T-helper 2 cell treated with Interferon-gamma antibody and Interleukin-4, amounts not matched to agents 5 μg/mL and 100 μg/mL, for 36 hours (primary cell): Measurements from ENCODE around the gene OR10A3.

Source experiments
- DNase-seq: peaks from one replicate; pipeline ENCODE4 v3.0.0; 2021; ENCODE audit warnings: low spot score
- H3K27ac Mint-ChIP-seq: one replicate; pipeline ENCODE4 v1.8.0; 2021; ENCODE audit warnings: mild to moderate bottlenecking, mixed read lengths
- H3K27me3 Mint-ChIP-seq: one replicate; pipeline ENCODE4 v1.8.0; 2021; ENCODE audit warnings: low read depth, mixed read lengths
- H3K36me3 Mint-ChIP-seq: one replicate; pipeline ENCODE4 v1.8.0; 2021; ENCODE audit warnings: low read depth, mixed read lengths
- H3K4me1 Mint-ChIP-seq: one replicate; pipeline ENCODE4 v1.8.0; 2021; ENCODE audit warnings: low read depth, mixed read lengths
- H3K4me3 Mint-ChIP-seq: one replicate; pipeline ENCODE4 v1.8.0; 2022; ENCODE audit warnings: mild to moderate bottlenecking, moderate library complexity, mixed read lengths
- H3K9me3 Mint-ChIP-seq: one replicate; pipeline ENCODE4 v1.8.0; 2021; ENCODE audit warnings: mixed read lengths

Gene OR10A3

DNA sequence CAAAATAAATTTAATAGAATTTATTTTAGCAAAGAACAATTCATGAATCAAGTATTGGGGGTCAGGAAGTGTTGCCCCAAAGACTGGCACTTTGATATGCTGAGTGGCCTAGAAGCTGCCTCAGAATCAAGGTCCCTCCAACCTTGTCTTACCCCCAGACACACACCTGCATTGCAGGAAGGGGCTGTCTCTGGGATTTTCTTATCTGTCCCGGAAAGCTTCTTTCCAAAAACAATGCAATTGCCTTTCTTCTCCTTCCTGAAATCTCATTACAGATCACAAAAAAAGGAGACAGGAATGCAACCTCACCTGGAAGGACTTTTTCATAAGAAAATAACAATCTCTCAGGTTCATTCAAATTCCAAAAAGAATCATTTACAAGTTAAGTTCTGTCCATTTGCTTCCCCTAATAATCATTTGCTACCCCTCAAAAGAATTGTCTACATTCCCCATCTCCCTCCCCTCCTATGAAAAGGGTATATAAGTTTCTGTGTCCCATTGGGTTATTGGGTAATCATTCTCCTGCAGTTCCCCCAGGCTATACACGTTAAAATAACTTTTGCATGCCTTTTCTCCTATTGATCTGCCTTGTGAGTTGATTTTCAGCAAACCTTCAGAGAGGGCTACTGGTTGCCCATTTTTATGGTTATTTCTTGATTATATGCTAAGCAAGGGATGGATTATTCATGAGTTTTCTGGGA lies 31.8 kb downstream of the OR10A3 start:
- no peaks in the 10 kb centered on the region for H3K36me3 Mint-ChIP-seq
- peaks cover 10% of the 10 kb centered on the region for H3K27me3 Mint-ChIP-seq
- DNase-seq = no peak
- no peaks in the 10 kb centered on the region for H3K4me1 Mint-ChIP-seq
- H3K27ac Mint-ChIP-seq = no peak overlapping the region
- H3K4me3 Mint-ChIP-seq = no peak overlapping the region
- no peaks in the 10 kb centered on the region for H3K9me3 Mint-ChIP-seq

DNA sequence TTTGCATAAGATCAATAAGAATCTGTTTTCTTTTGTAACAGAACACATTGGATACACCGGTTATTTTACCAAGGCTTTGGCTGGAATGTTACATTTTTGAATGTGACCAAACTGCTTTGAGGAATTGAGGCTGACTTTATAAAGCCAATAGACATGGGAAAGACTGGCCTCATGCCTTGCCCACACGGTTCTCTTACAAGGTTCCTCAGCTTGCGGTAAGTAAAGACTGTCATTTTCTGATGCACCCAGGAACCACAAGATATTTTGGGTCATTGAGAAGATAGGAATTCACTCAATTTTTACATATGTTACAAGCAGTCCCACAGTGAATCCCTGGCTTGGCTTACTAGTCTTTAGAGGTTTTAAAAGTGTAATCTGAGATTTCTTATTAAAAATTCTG lies 34.4 kb downstream of the OR10A3 start:
- Mint-ChIP-seq H3K9me3 (no peaks in the 10 kb centered on the region), H3K27ac (no peak overlapping the region), H3K27me3 (peaks cover 10% of the 10 kb centered on the region), H3K36me3 (no peaks in the 10 kb centered on the region), H3K4me1 (no peaks in the 10 kb centered on the region), H3K4me3 (no peak overlapping the region)
- no peak for DNase-seq

DNA sequence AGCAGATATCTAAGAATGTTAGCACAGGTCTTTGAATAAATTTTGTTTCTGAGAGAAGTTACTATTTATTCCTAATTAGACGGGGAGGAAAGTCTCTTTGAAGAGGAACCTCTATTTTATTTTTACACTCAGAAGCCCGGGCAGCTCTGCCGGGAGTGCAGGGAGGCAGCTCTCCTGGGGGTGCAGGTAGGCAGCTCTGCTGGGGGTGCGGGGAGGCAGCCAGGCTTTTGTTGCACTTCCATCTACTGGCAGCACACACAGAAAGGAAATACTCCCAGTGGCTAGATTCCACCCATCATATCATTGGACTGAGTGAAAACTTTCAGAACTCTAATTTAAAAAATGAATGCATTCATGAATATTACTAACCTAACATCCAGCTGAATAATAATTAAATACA lies 35.0 kb downstream of the OR10A3 start:
- Mint-ChIP-seq H3K36me3 (no peaks in the 10 kb centered on the region), H3K9me3 (no peaks in the 10 kb centered on the region), H3K4me1 (no peaks in the 10 kb centered on the region), H3K4me3 (no peak overlapping the region), H3K27me3 (peaks cover 13% of the 10 kb centered on the region), H3K27ac (no peak overlapping the region)
- no peak for DNase-seq

DNA sequence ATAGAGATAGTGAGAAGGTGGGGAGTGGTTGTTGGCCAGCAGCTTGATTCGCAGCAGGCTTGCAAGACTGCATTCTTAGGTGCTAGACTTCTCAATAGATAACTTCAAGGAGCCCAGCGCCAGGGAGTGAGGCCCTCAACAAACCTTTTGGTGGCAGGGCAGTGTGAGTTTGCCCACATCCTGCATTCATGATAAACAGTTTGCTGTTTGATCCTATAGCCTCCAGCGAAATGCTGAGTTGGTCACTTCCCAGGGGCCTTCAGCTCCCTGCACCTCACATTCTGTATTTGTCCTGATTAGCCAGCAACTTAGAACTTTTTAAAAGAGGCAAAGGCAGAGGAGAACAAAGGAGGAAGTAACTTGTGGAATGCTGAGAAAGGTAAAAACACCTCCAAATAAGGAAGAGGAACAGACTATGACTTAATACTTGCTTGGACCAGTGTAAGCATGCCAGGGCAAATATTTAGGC lies 35.5 kb downstream of the OR10A3 start:
- H3K36me3 Mint-ChIP-seq = no peaks in the 10 kb centered on the region
- no peak overlapping the region for H3K27ac Mint-ChIP-seq
- no peaks in the 10 kb centered on the region for H3K9me3 Mint-ChIP-seq
- H3K27me3 Mint-ChIP-seq = peaks cover 13% of the 10 kb centered on the region
- no peak overlapping the region for H3K4me3 Mint-ChIP-seq
- no peak for DNase-seq
- no peaks in the 10 kb centered on the region for H3K4me1 Mint-ChIP-seq

DNA sequence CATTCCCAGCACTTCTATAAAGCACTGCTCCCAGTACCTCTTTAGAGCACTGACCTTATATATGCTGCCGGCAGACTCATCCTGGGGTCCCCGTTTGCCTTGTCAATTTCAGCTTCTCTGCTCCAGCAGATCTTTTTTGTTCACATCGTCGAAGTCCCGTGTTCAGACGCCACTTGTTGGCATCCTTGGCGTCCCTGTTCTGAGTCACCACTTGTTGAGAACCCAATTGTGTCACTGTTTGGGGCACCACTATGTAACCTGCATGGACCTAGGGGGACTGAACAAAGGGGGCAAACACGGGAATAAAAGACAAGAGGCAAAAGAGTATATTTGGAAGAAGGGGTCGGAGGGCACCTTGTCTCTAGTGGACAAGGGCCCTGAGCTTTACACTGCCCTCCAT lies 36.0 kb downstream of the OR10A3 start:
- Mint-ChIP-seq H3K9me3 (no peaks in the 10 kb centered on the region), H3K27ac (no peak overlapping the region), H3K4me1 (no peaks in the 10 kb centered on the region), H3K36me3 (no peaks in the 10 kb centered on the region), H3K4me3 (no peak overlapping the region), H3K27me3 (peaks cover 13% of the 10 kb centered on the region)
- DNase-seq = no peak

DNA sequence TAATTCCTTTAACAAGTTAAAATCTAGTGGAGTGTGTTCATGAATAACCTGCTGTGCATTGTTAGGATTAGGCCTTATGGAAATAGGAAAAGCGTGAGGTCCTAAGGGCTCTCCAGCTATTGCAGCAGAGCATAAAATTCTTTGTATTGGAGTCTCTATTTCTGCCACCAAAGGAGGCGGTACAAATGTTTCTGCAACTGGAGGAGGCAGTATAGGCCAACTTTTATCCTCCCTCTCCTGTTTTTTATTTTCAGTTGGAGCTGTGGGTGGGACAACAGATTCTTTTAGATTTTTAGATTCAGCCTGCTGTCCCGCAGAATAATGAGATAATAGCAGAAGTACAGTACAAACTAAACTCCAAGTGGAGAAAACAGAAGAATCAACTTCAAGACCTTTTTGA lies 36.6 kb downstream of the OR10A3 start:
- no peak overlapping the region for H3K27ac Mint-ChIP-seq
- H3K36me3 Mint-ChIP-seq = no peaks in the 10 kb centered on the region
- peaks cover 11% of the 10 kb centered on the region for H3K27me3 Mint-ChIP-seq
- H3K9me3 Mint-ChIP-seq = no peaks in the 10 kb centered on the region
- H3K4me3 Mint-ChIP-seq = no peak overlapping the region
- no peaks in the 10 kb centered on the region for H3K4me1 Mint-ChIP-seq
- DNase-seq = no peak

DNA sequence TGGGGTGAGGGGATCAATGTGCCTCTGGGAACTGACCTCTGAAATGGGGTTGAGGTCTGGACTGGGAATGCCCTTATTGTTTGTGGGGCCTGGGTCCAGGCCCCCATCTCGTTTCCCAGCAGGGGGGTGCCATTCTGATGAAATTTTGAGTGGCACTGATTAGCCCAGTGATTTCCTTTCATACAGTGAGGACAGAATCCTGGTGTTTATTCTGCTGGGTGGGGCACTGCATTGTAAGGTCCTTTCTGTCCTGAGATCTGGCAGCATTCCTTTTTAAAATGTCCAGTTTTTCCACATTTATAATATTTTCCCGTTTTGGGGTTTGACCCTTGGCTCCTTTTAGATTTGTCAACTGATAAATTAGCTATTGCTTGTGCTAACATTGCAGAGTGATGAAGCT lies 37.6 kb downstream of the OR10A3 start:
- no peaks in the 10 kb centered on the region for H3K4me1 Mint-ChIP-seq
- no peak overlapping the region for H3K4me3 Mint-ChIP-seq
- no peak overlapping the region for H3K27ac Mint-ChIP-seq
- peaks cover 11% of the 10 kb centered on the region for H3K27me3 Mint-ChIP-seq
- H3K36me3 Mint-ChIP-seq = no peaks in the 10 kb centered on the region
- no peaks in the 10 kb centered on the region for H3K9me3 Mint-ChIP-seq
- DNase-seq = no peak

DNA sequence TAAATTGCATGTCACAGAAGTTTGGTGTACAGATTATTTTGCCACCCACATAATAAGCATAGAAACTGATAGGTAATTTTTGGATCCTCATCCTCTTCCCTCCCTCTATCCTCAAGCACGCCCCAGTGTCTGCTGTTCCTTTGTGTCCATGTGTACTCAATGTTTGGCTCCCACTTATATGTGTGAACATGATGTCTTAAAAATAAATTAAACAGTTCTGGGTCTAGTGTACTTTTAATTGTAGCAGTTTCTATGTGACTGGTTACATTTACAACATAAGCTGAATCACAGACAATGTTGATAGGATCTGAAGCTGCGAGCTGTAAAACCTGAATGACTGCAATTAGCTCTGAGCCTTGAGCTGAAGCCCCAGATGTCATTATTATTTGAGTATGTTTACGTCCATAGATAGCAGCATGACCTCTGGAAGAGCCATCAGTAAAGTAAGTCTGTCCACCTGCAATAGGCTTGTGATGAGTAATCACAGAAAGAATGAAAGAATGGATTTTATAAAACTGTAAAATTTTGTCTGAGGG lies 40.1 kb downstream of the OR10A3 start:
- DNase-seq = no peak
- peaks cover 8% of the 10 kb centered on the region for H3K27me3 Mint-ChIP-seq
- no peak overlapping the region for H3K27ac Mint-ChIP-seq
- no peaks in the 10 kb centered on the region for H3K4me1 Mint-ChIP-seq
- no peak overlapping the region for H3K4me3 Mint-ChIP-seq
- no peaks in the 10 kb centered on the region for H3K9me3 Mint-ChIP-seq
- H3K36me3 Mint-ChIP-seq = no peaks in the 10 kb centered on the region

DNA sequence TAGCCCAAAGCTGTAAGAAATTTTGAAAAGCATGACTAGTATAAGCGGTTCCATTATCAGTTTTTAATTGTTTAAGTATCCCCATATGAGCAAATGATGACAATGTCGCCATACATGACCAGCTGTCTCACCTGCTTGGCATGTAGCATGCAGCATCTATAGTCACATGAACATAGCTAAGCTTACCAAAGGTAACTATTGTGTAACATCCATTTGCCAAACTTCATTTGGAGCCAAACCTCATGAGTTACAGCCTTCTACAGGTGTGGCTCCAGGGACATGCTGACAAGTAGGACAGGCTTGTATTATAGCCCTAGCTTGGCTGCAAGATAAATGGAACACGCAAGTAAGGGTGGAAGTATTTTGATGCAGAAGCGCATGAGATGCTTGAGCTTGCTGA lies 40.8 kb downstream of the OR10A3 start:
- DNase-seq = no peak
- Mint-ChIP-seq H3K27ac (no peak overlapping the region), H3K36me3 (no peaks in the 10 kb centered on the region), H3K9me3 (no peaks in the 10 kb centered on the region), H3K4me3 (no peak overlapping the region), H3K27me3 (peaks cover 5% of the 10 kb centered on the region), H3K4me1 (no peaks in the 10 kb centered on the region)

DNA sequence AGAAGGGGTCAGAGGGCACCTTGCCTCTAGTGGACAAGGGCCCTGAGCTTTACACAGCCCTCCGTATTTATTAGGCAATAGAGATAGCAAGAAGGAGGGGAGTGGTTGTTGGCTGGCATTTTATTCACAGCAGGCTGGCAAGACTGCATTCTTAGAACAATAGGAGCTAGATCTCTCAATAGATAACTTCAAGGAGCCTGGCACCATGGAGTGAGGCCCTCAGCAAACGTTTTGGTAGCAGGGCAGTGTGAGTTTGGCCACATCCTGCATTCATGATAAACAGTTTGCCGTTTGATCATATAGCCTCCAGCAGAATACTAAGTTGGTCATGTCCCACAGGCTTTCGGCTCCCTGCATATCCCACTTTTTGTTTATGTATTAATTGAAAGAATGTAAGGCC lies 42.1 kb downstream of the OR10A3 start:
- DNase-seq = no peak
- no peaks in the 10 kb centered on the region for H3K4me1 Mint-ChIP-seq
- H3K27ac Mint-ChIP-seq = no peak overlapping the region
- no peaks in the 10 kb centered on the region for H3K9me3 Mint-ChIP-seq
- no peaks in the 10 kb centered on the region for H3K36me3 Mint-ChIP-seq
- H3K4me3 Mint-ChIP-seq = no peak overlapping the region
- peaks cover 3% of the 10 kb centered on the region for H3K27me3 Mint-ChIP-seq

DNA sequence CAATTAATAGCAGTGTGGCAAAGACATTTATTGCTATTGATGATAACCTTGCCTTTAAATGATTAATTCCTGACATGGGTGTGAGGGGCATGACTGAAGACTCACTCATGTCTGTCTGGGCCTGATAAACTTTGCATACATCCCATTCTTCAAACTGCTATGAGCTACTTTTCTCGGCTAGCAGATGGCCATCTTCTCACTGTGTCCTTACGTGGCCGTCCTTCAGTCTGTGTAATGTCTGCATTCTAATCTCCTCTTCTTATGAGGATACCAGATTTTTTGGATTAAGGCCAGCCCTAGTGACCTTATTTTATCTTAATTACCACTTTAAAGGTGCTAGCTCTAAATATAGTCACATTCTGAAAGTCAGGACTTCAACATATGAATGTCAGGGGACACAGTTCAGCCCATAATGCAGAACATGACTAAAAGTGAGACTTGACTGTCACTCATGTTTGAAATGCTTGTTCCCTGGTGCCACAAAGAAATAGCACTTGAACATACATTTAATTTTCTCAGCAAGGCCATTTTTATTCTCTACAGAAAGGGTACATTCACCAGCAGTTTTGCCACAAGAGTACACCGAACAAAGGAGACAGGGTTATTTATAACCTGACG lies 42.7 kb downstream of the OR10A3 start:
- Mint-ChIP-seq H3K27me3 (peaks cover 3% of the 10 kb centered on the region), H3K36me3 (no peaks in the 10 kb centered on the region)

DNA sequence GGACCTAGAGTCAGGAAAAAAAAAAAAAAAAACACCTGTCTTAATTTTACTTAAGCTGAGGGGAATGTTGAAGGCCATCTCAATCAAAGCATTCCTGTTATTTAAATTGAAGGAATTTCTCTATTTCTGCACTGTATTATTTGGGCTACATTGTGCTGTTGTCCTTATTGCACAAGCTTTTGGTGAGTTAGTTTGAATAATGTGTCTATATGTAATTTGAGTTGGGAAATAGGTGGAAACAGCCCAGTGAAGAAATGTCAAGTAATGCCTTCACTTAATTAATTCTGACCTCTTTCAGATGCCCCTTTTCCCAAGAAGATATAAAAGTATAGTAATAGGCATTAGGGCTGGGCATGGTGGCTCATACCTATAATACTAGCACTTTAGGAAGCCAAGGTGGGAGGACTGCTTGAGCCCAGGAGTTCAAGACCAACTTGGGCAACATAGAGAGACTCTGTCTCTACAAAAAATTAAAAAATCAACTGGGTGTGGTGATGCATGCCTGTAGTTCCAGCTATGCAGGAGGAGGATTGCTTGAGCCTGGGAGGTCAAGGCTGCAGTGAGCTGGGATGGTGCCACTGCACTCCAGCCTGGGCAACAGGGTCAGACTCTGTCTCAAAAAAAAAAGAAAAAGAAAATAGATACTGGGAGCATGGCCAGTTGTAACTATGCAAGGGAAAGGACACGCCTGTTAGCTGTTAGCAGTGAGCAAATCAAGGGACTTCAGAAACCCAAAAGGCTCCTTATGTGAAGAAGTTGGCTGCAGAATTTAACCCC lies 45.3 kb downstream of the OR10A3 start:
- H3K27me3 Mint-ChIP-seq = no peaks in the 10 kb centered on the region
- H3K9me3 Mint-ChIP-seq = no peaks in the 10 kb centered on the region
- H3K4me3 Mint-ChIP-seq = no peak overlapping the region
- H3K4me1 Mint-ChIP-seq = peaks cover 3% of the 10 kb centered on the region
- DNase-seq = no peak
- no peak overlapping the region for H3K27ac Mint-ChIP-seq
- no peaks in the 10 kb centered on the region for H3K36me3 Mint-ChIP-seq

More for the DNA sequence above, 42.7 kb downstream of the OR10A3 start:
- Mint-ChIP-seq H3K4me1 (no peaks in the 10 kb centered on the region), H3K4me3 (no peak overlapping the region), H3K9me3 (no peaks in the 10 kb centered on the region), H3K27ac (no peak overlapping the region)
- DNase-seq = no peak

DNA sequence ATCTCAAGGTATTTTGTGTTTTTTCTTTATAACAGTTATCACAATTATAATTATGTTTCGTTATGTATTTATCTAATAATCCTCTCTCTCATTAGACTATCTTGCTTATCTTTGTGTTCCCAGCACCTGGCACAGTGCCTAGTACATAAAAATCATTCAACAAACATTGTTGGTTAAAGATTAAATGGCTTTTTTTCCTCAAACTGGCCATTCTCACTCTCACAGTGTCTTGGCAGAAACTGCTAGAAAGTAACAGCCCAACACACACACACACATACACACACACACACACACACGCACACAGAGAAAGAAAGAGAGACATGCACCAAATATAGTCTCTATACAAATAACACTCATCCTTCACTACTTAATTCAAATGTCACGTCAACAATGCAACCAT lies 47.3 kb downstream of the OR10A3 start:
- H3K27me3 Mint-ChIP-seq = peaks cover 5% of the 10 kb centered on the region
- peaks cover 3% of the 10 kb centered on the region for H3K4me1 Mint-ChIP-seq
- no peak overlapping the region for H3K4me3 Mint-ChIP-seq
- H3K9me3 Mint-ChIP-seq = no peaks in the 10 kb centered on the region
- no peak for DNase-seq
- H3K36me3 Mint-ChIP-seq = no peaks in the 10 kb centered on the region
- H3K27ac Mint-ChIP-seq = no peak overlapping the region

DNA sequence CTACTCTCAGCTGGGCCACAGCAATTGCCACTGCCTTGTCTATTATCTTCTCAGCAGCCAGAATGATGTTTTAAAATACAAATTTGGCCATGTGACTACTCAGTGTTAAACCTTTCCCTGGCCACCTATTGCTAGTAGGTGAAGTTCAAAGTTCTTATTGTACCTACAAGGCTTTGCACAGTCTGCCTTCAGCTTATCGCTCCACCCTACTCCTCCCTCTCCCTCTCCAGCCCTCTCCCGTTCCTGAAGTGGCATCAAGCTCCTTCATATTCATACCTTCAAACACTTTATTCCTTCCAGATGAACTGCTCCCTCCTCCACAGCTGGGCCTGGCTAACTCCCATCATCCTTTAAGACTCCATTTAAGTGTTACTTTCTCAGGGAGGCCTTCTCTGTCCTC lies 47.7 kb downstream of the OR10A3 start:
- H3K4me1 Mint-ChIP-seq = peaks cover 3% of the 10 kb centered on the region
- H3K36me3 Mint-ChIP-seq = no peaks in the 10 kb centered on the region
- H3K9me3 Mint-ChIP-seq = no peaks in the 10 kb centered on the region
- peaks cover 5% of the 10 kb centered on the region for H3K27me3 Mint-ChIP-seq
- DNase-seq = no peak
- no peak overlapping the region for H3K27ac Mint-ChIP-seq
- H3K4me3 Mint-ChIP-seq = no peak overlapping the region
